Measurements from ENCODE around the gene TMEM150B. TPM values are rescaled to one million over a fixed set of nuclear protein-coding genes. Genes with fewer than 3 reads are reported as not detected.

Gene TMEM150B
- total and polyA plus RNA-seq, 9 of the 15 experiments (the other 6 are each of a cell fraction or from before 2014, with no cell fraction given), result 0.47 to 1.3 (median 0.74) TPM; not detected in 2

DNA sequence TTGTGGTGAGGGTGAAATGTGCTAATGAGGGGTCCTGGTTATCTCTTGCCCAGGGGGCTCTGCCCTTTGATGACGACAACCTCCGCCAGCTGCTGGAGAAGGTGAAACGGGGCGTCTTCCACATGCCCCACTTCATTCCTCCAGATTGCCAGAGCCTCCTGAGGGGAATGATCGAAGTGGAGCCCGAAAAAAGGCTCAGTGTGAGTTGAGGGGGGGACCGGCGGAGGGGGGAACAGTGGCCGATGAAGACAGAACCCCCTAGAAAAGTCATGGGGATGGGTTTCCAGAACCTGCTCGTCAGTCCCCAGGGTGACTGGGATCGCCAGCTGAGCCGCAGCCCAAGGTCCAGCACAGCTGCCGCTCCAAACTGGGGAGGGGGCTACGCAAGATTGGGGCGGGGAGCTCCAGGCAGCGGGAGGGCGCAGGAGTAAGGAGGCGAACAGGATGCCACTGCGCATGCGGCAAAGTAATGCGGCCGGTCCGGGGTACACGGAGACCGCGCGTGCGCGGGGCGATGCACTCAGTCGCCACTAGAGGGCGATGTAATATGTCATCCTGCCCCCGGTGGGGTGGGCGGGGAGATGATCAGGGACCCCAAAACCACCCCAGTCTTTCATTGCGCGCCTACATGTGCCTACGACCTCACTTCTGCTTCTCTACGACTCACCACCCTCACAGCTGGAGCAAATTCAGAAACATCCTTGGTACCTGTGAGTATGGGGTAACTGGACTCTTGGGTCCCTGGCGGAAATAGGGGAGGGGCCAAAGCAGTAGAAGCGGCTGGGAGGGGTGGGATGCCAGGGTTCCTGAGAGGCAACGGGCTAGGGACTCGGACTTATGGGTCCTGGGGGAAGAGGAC is 23.5 kb downstream of the TMEM150B start (continued):
- TF ChIP-seq, protein P1, sequence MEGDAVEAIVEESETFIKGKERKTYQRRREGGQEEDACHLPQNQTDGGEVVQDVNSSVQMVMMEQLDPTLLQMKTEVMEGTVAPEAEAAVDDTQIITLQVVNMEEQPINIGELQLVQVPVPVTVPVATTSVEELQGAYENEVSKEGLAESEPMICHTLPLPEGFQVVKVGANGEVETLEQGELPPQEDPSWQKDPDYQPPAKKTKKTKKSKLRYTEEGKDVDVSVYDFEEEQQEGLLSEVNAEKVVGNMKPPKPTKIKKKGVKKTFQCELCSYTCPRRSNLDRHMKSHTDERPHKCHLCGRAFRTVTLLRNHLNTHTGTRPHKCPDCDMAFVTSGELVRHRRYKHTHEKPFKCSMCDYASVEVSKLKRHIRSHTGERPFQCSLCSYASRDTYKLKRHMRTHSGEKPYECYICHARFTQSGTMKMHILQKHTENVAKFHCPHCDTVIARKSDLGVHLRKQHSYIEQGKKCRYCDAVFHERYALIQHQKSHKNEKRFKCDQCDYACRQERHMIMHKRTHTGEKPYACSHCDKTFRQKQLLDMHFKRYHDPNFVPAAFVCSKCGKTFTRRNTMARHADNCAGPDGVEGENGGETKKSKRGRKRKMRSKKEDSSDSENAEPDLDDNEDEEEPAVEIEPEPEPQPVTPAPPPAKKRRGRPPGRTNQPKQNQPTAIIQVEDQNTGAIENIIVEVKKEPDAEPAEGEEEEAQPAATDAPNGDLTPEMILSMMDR (IDR thresholded peaks at IDR 0.05 in 2 of 3, conservative IDR thresholded peaks at IDR 0.05 in 1 of 3; ENCODE audit: insufficient read depth in 2 of 3, low read depth in 1 of 3, low read length in 3 of 3), result peak; percentile 86 to 93 (median 90)
- no peak for TF ChIP-seq ZBTB49 (CRISPR knock-in tag; IDR thresholded peaks at IDR 0.05; ENCODE audit: borderline replicate concordance)

DNA sequence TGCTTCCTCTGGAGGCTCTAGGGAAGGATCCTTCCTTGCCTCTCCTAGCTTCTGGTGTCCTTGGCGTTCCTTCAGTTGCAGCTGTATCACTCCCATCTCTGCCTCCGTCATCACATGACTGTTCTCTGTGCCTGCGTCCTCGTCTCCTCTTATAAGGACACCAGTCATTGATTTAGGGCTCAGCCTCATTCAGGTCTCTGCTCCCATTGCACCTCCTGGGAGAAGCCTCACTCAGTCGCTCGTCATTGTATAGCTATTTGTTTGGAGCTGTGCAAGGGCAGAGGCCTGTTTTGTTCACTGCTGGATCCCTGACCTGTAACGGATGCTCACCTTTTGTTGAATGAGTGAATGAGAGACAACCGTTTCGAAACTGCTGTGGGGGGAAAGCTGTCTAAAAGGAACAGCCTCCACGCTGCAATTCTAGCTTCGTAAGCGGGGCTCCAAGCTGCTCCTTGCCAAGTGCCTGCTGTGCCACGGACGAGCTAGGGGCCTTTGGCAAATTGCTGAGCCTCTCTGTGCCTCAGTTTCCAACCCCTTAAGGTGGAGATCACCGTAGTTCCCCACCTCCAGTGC is 24.2 kb downstream of the TMEM150B start:
- 44% methylated on average over 15 of the region's 15 CpGs for WGBS (ENCODE audit: insufficient coverage, low coverage, missing lambda C conversion rate)
- POLR2A ChIA-PET, result interaction anchor here (0.6 to 2.0 kb wide), 10 partner anchors 14 to 224 kb away, joined by 3 to 11 read pairs (median 3); partner anchors contain the start of genes PPP6R1 and UBE2S
- in situ Hi-C loops (cut with MboI), result no loop called here
- H3K9me1 ChIP-seq (ENCODE audit: control insufficient read depth, insufficient read depth, low read length), result no peaks in the 10 kb centered on the region
- intact Hi-C loops (cut with micrococcal nuclease), result loop anchor here (5.0 kb wide), 2 partner anchors 36 to 86 kb away; partner anchors contain the start of genes KMT5C and RPL28
- CTCF ChIA-PET (ENCODE audit: low intra/inter-chr PET ratio), result no interaction called here
- H3K4me1 ChIP-seq (replicated peaks in 1 of 2; ENCODE audit: control insufficient read depth in 2 of 2, insufficient read depth in 2 of 2, low read length in 2 of 2), result peaks cover 18 to 60% of the 10 kb centered on the region in 2 experiments; a peak in 4 of 5 replicates
- peak overlapping the region; percentile 94 for H2AFZ ChIP-seq (ENCODE audit: low read depth, low read length)
- no peak for FAIRE-seq
- ATAC-seq, result no peak
- H3K27me3 ChIP-seq (ENCODE audit: control insufficient read depth in 2 of 2, insufficient read depth in 2 of 2, low read length in 2 of 2), result no peaks in the 10 kb centered on the region
- no peak overlapping the region for H3K27ac ChIP-seq (ENCODE audit: extremely low read depth, low read depth, low read length)
- no peaks in the 10 kb centered on the region; the same call in 1 of the 2 replicates for H3K9me3 ChIP-seq (replicated peaks; ENCODE audit: control insufficient read depth, insufficient read depth, low read depth, low read length)
- H3K4me2 ChIP-seq (ENCODE audit: insufficient read depth, low read length), result peak overlapping the region; percentile 81; the same call in 1 of the 2 replicates
- H4K20me1 ChIP-seq (replicated peaks; ENCODE audit: control insufficient read depth, insufficient read depth, low read length), result no peaks in the 10 kb centered on the region
- no peak overlapping the region for H3K4me3 ChIP-seq
- H3K36me3 ChIP-seq (ENCODE audit: control insufficient read depth, insufficient read depth, low read length), result no peaks in the 10 kb centered on the region
- no peaks in the 10 kb centered on the region for H3K79me2 ChIP-seq (ENCODE audit: control insufficient read depth, insufficient read depth, low read length)
- peak in 1 of 4 experiments; percentile 42 for DNase-seq (ENCODE audit: extremely low read depth in 1 of 4, low spot score in 3 of 4)
- H3K9ac ChIP-seq (ENCODE audit: insufficient read depth in 1 of 2, low read depth in 2 of 2, low read length in 2 of 2), result peak overlapping the region; percentile 51 to 88
- no TSS peak for BruUV-seq (replicated peaks)
- TF ChIP-seq TEAD4 (IDR thresholded peaks at IDR 0.05; ENCODE audit: low read length) (no peak), TEAD4 (CRISPR knock-in tag; IDR thresholded peaks at IDR 0.05; ENCODE audit: borderline replicate concordance) (no peak), RHOXF2B (CRISPR knock-in tag; conservative IDR thresholded peaks at IDR 0.05) (no peak), CBX5 (IDR thresholded peaks at IDR 0.05; ENCODE audit: borderline replicate concordance, low read depth) (no peak), KDM4B (IDR thresholded peaks at IDR 0.05; ENCODE audit: borderline replicate concordance in 2 of 2, low read depth in 1 of 2) (no peak)
- TF ChIP-seq, protein P2, sequence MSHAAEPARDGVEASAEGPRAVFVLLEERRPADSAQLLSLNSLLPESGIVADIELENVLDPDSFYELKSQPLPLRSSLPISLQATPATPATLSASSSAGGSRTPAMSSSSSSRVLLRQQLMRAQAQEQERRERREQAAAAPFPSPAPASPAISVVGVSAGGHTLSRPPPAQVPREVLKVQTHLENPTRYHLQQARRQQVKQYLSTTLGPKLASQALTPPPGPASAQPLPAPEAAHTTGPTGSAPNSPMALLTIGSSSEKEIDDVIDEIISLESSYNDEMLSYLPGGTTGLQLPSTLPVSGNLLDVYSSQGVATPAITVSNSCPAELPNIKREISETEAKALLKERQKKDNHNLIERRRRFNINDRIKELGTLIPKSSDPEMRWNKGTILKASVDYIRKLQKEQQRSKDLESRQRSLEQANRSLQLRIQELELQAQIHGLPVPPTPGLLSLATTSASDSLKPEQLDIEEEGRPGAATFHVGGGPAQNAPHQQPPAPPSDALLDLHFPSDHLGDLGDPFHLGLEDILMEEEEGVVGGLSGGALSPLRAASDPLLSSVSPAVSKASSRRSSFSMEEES (CRISPR knock-in tag; IDR thresholded peaks at IDR 0.05), result peak; percentile 37

Measured in K562 (cell line).